Coronary artery (tissue), 2 donors: ENCODE measurements around the gene OR51E2.

Source experiments
- DNase-seq: peaks from one replicate; pipeline ENCODE4 v3.0.0-alpha.2; 2017; ENCODE audit warnings: low spot score
- H3K27ac ChIP-seq, 2 donors: fragments of 200-600 bp; sonication (generic); one replicate each; pipeline ENCODE4 v1.5.1; 2016 to 2019
- H3K4me3 ChIP-seq: fragments of 200-600 bp; sonication (generic); 2 replicates; pipeline ENCODE4 v1.5.1; 2016; ENCODE audit warnings: mild to moderate bottlenecking, moderate library complexity
- CTCF ChIP-seq: fragments of 200-600 bp; sonication (generic); IDR thresholded peaks from one replicate; pipeline ENCODE4 v1.5.1; 2019; ENCODE audit warnings: antibody characterized with exemption

The OR51E2 gene

GRCh38 chr11:4636962-4637661 is 60.5 kb downstream of the OR51E2 start, which contains the start of gene OR51D1:
Gene OR51D1 (plus strand): TSS chr11:4637477. CDS start chr11:4639791, 2,314 bp downstream.
- Histone ChIP-seq H3K4me3 (peak within 1 kb of the TSS; percentile 64), H3K27ac (no peak within 1 kb of the TSS)
- peak; percentile 82 for DNase-seq
- peak; percentile 90 for TF ChIP-seq CTCF

GRCh38 chr11:4636136-4636535 is 61.5 kb downstream of the OR51E2 start:
- no peak overlapping the region for H3K4me3 ChIP-seq
- no peak overlapping the region for H3K27ac ChIP-seq
- DNase-seq, result no peak
- no peak for TF ChIP-seq CTCF
